GM19372 (cell line): Measurements from ENCODE around the gene LRFN4.

Experiments
- ATAC-seq: cut with Tn5 transposase; IDR thresholded peaks from one replicate; pipeline ENCODE4 v1.9.1; 2021; ENCODE audit warnings: mild to moderate bottlenecking, low read depth, moderate library complexity; ENCODE audit not compliant: unreplicated experiment

LRFN4 gene

DNA sequence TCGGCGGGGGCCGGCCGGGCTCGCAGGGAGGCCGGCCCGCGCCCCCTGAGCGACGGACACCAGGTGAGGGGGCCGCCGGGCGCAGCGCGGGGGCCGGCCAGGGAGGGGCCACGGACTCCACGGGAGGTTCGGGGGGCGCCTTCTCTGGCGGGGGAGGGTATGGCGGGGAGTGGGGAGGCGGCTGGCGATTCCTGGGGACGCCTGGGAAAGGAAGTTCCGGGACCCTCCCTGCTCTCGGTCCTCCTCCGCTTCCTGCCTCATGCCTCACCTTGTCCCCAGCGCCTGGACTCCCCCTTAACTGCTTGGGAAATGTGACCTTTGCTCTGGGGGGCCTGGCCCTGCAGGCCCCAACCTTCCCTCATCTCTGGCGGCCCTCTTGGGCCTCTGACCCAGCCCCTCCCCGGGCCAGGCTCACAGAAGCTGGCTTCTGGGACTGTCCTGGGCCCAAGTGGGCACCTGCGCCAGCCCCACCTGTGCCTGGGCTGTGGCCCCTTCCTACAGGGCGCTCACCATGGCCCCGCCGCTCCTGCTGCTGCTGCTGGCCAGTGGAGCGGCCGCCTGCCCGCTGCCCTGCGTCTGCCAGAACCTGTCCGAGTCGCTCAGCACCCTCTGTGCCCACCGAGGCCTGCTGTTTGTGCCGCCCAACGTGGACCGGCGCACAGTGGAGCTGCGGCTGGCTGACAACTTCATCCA, 516 bp downstream of the LRFN4 start:
- no peak for ATAC-seq

DNA sequence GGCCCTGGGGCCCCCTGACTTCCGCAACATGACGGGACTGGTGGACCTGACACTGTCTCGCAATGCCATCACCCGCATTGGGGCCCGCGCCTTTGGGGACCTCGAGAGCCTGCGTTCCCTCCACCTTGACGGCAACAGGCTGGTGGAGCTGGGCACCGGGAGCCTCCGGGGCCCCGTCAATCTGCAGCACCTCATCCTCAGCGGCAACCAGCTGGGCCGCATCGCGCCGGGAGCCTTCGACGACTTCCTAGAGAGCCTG, 992 bp downstream of the LRFN4 start:
- ATAC-seq, result no peak

DNA sequence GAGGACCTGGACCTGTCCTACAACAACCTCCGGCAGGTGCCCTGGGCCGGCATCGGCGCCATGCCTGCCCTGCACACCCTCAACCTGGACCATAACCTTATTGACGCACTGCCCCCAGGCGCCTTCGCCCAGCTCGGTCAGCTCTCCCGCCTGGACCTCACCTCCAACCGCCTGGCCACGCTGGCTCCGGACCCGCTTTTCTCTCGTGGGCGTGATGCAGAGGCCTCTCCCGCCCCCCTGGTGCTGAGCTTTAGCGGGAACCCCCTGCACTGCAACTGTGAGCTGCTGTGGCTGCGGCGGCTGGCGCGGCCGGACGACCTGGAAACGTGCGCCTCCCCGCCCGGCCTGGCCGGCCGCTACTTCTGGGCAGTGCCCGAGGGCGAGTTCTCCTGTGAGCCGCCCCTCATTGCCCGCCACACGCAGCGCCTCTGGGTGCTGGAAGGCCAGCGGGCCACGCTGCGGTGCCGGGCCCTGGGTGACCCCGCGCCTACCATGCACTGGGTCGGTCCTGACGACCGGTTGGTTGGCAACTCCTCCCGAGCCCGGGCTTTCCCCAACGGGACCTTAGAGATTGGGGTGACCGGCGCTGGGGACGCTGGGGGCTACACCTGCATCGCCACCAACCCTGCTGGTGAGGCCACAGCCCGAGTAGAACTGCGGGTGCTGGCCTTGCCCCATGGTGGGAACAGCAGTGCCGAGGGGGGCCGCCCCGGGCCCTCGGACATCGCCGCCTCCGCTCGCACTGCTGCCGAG, 1.5 kb downstream of the LRFN4 start:
- no peak for ATAC-seq

DNA sequence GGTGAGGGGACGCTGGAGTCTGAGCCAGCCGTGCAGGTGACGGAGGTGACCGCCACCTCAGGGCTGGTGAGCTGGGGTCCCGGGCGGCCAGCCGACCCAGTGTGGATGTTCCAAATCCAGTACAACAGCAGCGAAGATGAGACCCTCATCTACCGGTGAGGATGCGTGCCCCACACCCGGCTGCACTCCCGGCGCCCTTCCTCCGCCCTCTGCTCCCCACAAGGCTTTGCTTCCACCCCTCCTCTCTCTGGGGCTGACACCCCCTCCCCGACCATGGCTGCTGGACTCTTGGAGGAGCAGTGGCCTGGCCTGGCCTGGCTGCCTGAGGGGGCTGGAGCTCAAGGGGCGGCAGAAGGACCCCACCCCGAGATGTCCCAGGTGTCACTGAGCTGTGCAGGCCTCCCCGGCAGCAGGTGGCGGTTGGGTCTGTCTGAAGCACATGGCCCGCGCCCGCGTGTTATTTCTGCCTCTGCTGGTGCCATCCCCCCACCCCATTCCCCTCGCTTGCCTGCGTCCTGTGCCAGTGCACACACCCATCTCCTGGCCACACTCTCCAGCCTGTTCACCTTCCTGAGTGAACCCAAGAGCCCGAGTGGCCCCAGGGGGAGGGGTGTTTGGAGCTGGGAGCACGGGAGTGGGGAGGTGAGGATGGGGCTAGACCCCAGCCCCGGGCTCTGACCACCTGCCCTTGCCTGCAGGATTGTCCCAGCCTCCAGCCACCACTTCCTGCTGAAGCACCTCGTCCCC, 2.2 kb downstream of the LRFN4 start:
- no peak for ATAC-seq

DNA sequence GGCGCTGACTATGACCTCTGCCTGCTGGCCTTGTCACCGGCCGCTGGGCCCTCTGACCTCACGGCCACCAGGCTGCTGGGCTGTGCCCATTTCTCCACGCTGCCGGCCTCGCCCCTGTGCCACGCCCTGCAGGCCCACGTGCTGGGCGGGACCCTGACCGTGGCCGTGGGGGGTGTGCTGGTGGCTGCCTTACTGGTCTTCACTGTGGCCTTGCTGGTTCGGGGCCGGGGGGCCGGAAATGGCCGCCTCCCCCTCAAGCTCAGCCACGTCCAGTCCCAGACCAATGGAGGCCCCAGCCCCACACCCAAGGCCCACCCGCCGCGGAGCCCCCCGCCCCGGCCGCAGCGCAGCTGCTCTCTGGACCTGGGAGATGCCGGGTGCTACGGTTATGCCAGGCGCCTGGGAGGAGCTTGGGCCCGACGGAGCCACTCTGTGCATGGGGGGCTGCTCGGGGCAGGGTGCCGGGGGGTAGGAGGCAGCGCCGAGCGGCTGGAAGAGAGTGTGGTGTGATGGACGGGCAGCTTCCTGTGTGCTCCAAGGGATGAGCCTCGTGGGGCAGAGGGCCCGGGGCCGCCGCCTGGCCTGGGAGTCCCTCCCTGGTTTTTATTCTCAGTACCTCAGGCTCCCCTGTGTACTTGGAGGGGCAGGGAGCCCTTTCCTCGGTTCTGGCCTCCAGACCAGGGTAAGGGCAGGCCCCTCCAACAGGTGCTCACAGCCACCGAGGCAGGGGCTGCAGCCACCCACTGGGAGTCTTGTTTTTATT, 3.0 kb downstream of the LRFN4 start:
- ATAC-seq, result no peak

DNA sequence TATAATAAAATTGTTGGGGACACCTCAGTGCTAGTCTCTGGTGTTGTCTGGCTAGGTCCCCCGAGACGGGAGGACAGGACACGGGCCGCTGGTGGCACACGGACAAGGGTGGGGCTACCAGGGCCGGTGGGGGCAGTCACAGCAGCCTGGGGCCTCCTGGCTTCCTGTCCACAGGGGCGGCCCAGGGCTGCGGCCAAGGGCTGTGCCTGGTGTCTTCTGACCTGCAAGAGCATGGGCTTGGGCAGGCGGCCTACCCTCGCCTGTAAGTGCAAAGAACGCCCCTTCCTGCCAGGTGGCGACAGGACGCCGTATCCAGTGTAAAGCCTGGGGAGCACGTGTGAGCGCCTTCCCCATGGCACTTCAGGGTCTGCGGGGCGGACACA, 3.6 kb downstream of the LRFN4 start:
- no peak for ATAC-seq

DNA sequence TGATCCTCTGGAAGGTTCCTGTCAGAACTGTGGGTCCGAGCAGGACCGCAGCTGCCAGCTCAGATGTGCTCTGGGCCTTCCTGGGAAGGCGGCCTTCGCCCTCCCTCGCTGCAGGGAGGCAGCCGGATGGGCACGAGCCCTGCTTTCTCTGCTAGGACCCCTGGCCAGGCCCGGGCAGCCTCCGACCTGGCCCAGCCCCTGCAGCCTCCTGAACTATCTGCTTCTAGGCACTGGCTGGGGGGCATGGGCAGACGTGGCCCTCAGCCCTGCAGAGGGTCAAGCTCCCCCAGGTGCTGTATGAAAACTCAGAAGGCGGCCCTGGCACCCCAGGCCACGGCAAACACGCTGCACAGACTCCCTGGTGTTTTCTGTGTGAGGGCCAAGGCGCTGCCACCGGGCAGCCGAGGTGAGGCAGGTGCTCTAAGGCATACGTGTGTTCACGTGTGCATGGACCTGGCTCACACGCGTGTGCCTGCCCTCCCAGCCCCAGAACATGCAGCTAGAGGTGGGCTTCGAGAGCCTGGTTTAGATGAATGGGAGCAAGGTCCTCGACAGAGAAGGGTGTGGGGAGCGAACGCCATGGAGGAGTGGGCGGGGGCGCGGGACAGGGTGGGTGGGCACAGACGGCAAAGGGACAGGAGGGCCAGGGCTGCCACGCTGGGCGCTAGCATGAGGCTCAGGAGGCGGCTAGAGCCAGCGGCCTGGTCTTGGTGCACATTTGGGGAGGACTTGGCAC, 4.3 kb downstream of the LRFN4 start:
- no peak for ATAC-seq

DNA sequence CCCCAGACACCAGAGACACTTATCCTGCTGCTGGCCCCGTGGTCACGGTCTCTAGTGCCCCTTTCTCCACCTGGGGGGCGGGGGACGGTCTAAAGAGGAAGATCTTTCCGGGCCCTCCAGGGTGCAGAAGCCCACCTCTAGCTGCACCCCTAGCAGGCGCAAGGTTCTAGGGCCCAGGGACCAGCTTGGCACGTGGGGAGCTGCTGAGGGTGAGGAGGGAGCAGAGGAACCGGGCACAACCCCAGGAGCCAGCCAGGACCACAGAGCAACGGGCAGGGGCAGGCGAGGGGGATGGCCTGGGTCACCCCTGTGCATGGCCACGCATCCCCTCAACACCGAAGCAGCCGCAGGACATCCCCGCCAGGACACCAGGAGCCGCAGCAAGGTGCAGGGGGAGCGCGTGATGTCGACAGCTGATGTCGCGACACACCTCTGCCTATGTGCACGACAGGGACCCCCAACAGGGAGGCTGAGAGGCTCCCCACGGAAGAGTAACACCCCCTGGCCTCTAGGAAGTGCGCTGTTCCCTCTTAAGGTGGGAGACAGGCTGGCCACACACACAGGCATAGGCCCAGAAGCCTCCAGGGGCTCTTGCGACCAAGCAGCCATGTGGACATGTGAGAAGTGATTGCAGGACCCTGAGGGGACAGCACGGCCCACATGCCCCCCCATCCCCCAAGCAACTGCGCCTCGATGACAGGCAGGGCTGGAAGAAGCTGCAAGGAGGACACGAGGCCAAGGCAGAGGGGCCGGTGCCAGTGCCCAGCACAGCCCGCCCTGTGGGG, 5.1 kb downstream of the LRFN4 start:
- ATAC-seq, result no peak

DNA sequence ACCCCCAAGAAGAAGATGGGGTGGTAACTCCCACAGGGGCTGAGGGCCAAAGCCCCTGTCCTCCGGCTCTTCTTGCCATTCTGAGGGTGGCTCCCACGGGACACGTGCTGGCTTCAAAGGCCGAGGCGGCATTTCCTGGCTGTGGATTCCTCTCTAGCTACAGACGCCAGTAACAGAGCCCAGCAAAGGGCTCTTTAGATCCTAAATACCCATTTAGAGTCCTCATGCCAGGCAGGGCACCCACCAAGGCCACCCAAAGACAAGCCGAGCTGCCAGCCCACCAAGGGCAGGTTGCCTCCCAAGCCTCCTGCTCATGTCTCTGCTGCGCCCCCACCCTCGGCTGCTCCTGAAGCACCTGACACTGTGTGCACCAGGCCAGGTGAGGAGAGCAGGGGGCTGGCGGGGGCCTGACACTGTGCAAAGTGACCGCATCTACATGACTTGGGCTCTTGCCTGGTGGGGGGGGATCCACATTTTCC, 5.7 kb downstream of the LRFN4 start:
- ATAC-seq, result no peak

DNA sequence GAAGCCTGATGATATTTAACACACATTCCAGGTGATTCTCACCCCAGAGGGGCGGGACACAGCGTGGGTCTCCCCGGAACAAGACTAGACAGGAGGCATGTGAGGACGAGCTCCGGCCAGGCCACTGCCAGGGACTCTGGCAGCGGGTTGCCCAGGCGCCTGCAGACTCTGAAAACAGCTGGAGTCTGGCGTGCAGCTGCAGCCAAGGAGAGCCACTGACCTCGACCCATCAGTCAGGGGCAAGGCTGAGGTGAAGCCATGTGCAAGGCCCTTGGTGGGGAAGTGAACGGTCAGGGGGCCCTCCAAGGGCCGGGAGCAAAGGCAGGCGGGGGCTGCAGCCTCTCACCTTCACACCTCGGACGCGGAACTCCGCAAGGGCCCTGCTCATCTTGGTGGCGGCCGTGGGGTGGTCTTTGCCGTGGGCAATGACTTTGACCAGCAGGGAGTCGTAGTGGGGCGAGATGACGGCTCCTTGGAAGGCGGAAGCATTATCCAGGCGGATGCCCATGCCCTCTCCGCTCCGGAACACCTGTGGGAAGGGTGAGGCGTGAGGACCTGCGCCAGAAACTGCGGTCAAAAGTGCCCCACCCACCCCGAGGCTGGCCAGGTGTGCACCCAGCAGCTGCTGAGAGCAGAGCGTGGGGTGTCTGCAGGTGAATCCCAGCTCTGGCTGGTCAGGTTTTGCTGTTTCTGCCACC, 6.7 kb downstream of the LRFN4 start:
- no peak for ATAC-seq

DNA sequence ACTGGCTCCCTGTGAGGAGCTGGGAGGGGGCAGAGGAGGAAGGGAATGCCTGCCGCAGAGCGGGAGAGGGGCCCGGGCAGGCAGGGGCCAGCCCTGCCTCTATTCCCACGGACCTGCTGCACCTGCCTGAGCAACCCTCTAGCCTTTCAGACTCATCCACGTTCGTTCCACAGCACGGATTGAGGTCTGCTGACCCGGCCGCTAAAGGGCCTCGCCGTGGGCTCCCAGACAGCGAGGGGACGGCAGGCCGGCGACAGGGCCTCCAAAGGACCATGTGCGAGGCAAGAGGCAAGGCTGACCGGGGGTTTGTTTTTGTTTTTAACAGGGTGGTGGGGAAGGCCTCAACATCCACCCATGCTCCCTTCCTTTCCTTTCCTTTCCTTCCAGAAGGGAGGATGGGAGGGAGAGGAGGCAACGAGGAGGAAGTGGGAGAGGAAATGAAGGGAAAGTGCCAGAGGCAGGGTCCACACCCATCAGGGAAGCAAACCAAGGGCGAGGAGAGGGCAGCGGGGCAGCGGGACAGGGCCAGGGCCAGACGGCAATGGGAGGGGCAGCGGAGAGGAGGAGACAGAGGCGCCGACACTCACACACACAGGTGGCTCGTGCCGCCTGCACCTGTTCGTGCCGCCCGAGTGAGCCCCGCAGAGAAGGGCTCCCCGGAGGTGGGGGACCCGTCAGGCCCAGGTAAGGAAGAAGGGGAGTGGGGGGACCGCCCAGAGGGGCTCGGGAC, 7.5 kb downstream of the LRFN4 start:
- no peak for ATAC-seq

DNA sequence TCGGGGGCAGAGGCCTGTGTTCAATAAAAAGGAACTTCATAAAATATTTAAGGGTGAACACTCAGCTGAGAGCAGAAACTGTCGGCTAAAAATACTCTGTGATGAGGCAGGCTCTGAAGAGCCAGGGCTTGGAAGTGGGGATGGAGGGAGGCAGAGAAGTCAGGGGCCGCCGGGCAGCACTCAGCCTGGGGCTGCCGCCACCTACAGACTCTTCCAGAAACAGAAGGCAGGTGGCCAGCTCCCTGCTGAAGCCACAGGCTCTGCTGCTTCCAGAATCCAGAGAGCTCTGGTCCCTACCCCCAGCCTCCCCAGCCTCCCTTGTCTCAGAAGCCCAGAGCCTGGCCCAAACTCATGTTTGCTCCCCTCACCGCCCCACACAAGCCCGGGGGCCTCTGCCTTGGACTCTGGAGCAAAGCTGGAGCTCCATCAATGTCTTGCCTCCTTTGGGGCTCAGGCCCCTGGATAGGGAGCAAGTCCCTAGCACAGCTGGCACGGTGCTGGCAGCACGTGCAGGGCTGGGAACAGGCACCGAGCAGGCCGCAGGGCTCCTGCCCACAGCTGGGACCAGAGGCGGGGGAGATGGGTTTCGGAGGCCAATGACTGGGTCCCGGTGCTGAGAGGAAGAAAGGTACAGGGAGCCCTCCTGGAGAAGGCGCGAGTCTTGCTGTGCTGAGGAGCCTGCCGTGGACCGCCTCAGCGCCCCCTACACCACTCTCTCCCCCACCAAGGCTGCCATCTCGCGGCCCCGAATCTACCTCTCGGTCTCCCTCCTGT, 8.2 kb downstream of the LRFN4 start:
- no peak for ATAC-seq

DNA sequence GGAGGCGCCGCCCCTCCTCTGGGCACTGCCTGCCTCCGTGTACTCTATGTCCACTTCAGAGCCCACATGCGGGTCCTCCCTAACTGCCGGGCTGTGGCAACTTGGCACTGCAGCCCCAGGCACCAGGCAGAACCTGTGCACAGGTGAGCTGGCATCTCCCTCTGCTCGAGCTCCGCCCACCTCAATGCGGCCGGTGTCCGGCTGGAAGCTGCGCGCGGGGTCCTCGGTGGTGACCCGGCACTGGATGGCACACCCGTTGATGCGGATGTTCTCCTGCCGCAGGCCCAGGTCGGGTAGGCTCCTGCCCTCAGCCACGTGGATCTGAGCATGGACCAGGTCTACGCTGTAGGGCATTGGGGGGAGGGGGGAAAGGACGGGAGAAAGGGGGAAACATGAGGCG, 9.1 kb downstream of the LRFN4 start:
- ATAC-seq, result no peak

DNA sequence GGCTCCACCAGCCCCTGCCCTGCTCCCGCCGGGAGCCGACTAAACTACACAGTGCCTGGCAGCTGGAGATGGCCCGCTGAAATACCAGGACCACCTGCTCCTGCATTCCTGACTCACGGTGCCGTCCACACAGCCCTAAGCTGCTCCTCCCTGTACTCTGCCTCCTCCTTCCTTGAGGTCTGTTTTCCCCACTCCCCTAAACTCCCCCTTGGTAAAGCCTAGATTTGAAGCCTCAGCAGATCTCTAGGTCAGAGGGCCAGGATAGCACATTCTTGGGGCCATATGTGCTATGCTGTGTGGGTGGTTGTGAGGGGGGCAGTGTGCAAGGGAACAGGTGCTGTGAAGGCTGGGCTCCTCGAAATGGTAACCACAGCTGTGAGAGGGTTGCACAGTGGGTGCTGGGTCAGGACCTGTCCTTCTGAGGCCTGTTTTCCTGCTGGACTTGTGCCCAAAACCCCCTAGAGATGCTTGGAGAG, 9.7 kb downstream of the LRFN4 start:
- ATAC-seq, result no peak

DNA sequence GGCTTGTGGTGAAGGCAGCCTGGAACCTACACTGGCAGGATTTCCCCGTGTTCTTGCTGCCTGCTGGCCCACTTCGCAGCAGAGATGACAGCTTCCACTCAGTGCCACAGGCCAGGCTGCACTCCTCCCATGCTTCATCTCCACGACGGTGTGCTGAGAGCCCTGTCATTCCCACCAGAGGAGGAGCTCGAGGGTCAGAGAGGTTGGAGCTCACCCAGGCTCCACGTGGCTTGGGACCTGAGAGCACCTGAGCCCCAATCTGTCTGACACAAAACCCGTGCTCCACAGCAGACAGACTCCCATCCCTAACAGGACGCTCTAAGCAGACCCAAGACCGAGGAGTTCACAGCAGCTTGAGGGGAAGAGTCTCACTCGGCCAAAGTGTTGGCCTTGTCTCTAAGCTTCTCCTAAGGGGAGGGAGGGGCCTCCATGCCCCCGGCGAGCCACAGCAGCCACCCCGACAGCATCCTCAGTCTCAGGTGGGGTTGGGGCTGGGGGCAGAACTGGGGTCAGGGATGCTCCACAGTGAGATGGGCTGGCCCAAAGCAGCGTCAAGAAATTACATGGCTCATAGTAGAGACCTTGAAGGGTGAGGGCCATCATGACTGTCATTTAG, 10.7 kb downstream of the LRFN4 start:
- ATAC-seq, result no peak

DNA sequence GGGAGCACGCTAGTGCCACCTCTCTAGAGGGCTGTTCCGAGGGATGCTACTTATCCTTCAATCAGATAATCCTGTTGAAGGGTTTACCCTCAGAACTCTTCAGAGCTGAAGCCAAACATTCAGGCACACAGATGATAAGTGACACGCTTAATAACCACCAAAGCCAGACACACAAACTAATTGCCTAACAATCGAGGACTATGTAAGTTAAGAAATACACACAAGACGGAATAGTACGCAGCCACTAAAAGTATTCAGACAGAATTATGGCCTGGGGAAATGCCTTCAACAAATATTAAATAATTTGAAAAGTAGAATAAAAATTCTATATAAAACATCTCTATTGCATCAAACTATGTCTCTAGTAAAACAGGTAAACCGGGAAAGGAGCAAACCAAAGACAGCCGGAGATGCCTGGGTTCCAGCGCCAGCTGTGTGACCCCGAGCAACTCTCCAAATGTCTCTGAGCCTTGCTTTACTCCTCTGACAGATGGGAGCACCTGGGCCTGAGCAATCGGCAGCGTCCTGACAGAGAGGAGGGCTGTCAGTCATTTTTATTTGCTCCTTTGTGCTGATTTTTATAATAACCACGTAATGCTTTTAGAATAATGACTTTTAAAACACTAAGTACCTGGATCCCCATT, 11.3 kb downstream of the LRFN4 start:
- no peak for ATAC-seq
